Measurements from ENCODE around the gene AKR7A2.

DNA sequence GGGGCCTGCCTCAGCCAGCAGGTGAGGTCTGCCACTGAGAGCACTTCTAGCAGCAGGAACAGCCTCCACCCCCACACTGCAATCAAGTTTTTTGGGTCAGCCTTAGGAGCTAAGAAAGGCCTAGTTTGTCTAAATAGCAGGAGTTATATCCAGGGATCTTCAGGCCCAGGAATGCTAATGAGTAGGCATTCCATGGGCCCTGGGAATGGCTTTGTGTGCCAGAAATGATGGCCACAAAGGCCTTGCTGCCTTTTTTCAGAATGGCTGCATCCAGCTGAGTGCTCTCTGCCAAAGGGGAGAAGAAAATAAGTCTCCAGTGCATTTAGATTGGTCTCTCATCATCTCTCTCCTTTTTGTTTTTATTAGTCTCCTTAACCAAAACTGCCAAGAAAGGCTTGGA lies 57.5 kb downstream of the AKR7A2 start:
- TF ChIP-seq POLR2AphosphoS5 (IDR thresholded peaks at IDR 0.05; ENCODE audit: low read depth, low read length) (no peak), TAF1 (IDR thresholded peaks at IDR 0.05; ENCODE audit: borderline replicate concordance, insufficient read depth, low read length) (no peak)
